HG03103 (cell line): ENCODE data around the gene TAS2R1.

Source experiments
- ATAC-seq: cut with Tn5 transposase; IDR thresholded peaks from one replicate; pipeline ENCODE4 v1.9.1; 2021; ENCODE audit warnings: low read depth; ENCODE audit not compliant: unreplicated experiment

TAS2R1 gene

GRCh38 chr5:9630251-9630650, at the start of gene TAS2R1:
TAS2R1 (minus strand) TSS chr5:9630351; CDS start chr5:9630032, 319 bp downstream.
- no peak for ATAC-seq

GRCh38 chr5:9670371-9670770, 40.2 kb upstream of the TAS2R1 start:
- no peak for ATAC-seq

- no peak for ATAC-seq
Measured at GRCh38 chr5:9667906-9668305, 37.8 kb upstream of the TAS2R1 start.

GRCh38 chr5:9663891-9664290, 33.7 kb upstream of the TAS2R1 start:
- no peak for ATAC-seq

GRCh38 chr5:9661316-9662015, 31.3 kb upstream of the TAS2R1 start:
- ATAC-seq, result no peak

- no peak for ATAC-seq
Measured at GRCh38 chr5:9658706-9659105, 28.6 kb upstream of the TAS2R1 start.

- ATAC-seq, result no peak
Measured at GRCh38 chr5:9657819-9658218, 27.7 kb upstream of the TAS2R1 start.

GRCh38 chr5:9655641-9656040, 25.5 kb upstream of the TAS2R1 start:
- no peak for ATAC-seq

GRCh38 chr5:9654886-9655285, 24.7 kb upstream of the TAS2R1 start:
- no peak for ATAC-seq

- peak; percentile 54 for ATAC-seq
Measured at GRCh38 chr5:9653811-9654210, 23.7 kb upstream of the TAS2R1 start.

GRCh38 chr5:9653061-9653460, 22.9 kb upstream of the TAS2R1 start:
- ATAC-seq, result no peak

- ATAC-seq, result no peak
Measured at GRCh38 chr5:9652295-9652694, 22.1 kb upstream of the TAS2R1 start.

- ATAC-seq, result no peak
Measured at GRCh38 chr5:9646843-9647242, 16.7 kb upstream of the TAS2R1 start.

GRCh38 chr5:9644630-9645029, 14.5 kb upstream of the TAS2R1 start:
- no peak for ATAC-seq

- no peak for ATAC-seq
Measured at GRCh38 chr5:9642621-9643020, 12.5 kb upstream of the TAS2R1 start.

- ATAC-seq, result no peak
Measured at GRCh38 chr5:9641806-9642355, 11.7 kb upstream of the TAS2R1 start.

- no peak for ATAC-seq
Measured at GRCh38 chr5:9632495-9632894, 2.3 kb upstream of the TAS2R1 start.

GRCh38 chr5:9627541-9627940, 2.6 kb downstream of the TAS2R1 start:
- no peak for ATAC-seq

GRCh38 chr5:9626955-9627354, 3.2 kb downstream of the TAS2R1 start:
- no peak for ATAC-seq

GRCh38 chr5:9625731-9626130, 4.4 kb downstream of the TAS2R1 start:
- ATAC-seq, result no peak

- no peak for ATAC-seq
Measured at GRCh38 chr5:9625286-9625685, 4.9 kb downstream of the TAS2R1 start.

GRCh38 chr5:9624196-9624947, 5.8 kb downstream of the TAS2R1 start:
- no peak for ATAC-seq
